Heart left ventricle (tissue), 13 donors: Measurements from ENCODE around the gene NTM.

Source experiments
- CTCF ChIP-seq, 12 donors: fragments of 200-600 bp; sonication (generic) in 4 of 12; IDR thresholded peaks; one replicate each; pipeline versions ENCODE4 v1.5.0 to v1.8.0; 2018 to 2022; ENCODE audit warnings: antibody characterized with exemption in 12 of 12, mild to moderate bottlenecking in 5 of 12
- POLR2A ChIP-seq, 2 donors: fragments of 450-650 bp; IDR thresholded peaks; one replicate each; pipeline ENCODE4 v1.6.1; 2017; ENCODE audit warnings: antibody characterized with exemption in 2 of 2, mild to moderate bottlenecking in 2 of 2, moderate library complexity in 2 of 2
- donor health status: ischemic (EF 13 %, LVEDD 7.1; RV severe dilation, severe dysfunction).
- donor health status: DM: no; HTN: yes; CAD: no.
- donor health status: DM: no; HTN: no; CAD: no.
- donor health status: ischemic (EF 25% LVEDD 6.9; RV normal size, moderate dysfunction).
- donor health status: ischemic (EF 25% LVEDD 5.7; RV mildly dilated, moderate dysfunction).
- donor health status: ischemic (EF 35%, LVEDD 5.7; RV mildly dilated, moderate dysfunction).
- donor health status: nonischemic (EF 11% LVEDD 7.7; RV severe dilation, severe dysfunction).
- donor health status: DM: yes; HTN: yes; CAD: no.
- donor health status: PGD.
- donor health status: ischemic (EF 29% LVEDD 5.4; RV normal size, mild dysfunction).
- donor health status: nonischemic (EF 23%, LVEDD 6.1; RV moderate dilation, normal function).

GRCh38 chr11:132100583-132100982 lies 730.2 kb downstream of the NTM start:
- no peak for TF ChIP-seq CTCF (IDR thresholded peaks at IDR 0.05)
- TF ChIP-seq POLR2A (IDR thresholded peaks at IDR 0.05), result no peak
